Naive B cell (primary cell): ENCODE data around the gene ECE2. TPM values are rescaled to one million over a fixed set of nuclear protein-coding genes. Genes with fewer than 3 reads are reported as not detected.

Experiments
- ATAC-seq, 2 donors: fragments of 150-1000 bp; cut with Tn5 transposase; 2 replicates each; pipeline ENCODE4 v1.10.0; 2021; ENCODE audit warnings: low read depth in 2 of 2, mild to moderate bottlenecking in 2 of 2, moderate library complexity in 2 of 2
- DNase-seq: peaks from one replicate; pipeline ENCODE4 v3.0.0; 2022
- H3K27ac Mint-ChIP-seq, 6 donors: one replicate each; pipeline ENCODE4 v1.8.0; 2020 to 2022; ENCODE audit warnings: mild to moderate bottlenecking in 6 of 6, mixed read lengths in 6 of 6, moderate library complexity in 5 of 6, inconsistent platforms in 2 of 6
- H3K27me3 Mint-ChIP-seq, 3 donors: one replicate each; pipeline ENCODE4 v1.8.0; 2021 to 2022; ENCODE audit warnings: mixed read lengths in 3 of 3, mild to moderate bottlenecking in 1 of 3
- H3K36me3 Mint-ChIP-seq, 2 donors: one replicate each; pipeline ENCODE4 v1.8.0; 2020 to 2022; ENCODE audit warnings: mixed read lengths in 2 of 2, inconsistent platforms in 1 of 2, mild to moderate bottlenecking in 1 of 2
- H3K4me1 Mint-ChIP-seq, 3 donors: one replicate each; pipeline ENCODE4 v1.8.0; 2020 to 2022; ENCODE audit warnings: mixed read lengths in 3 of 3, inconsistent platforms in 1 of 3, mild to moderate bottlenecking in 1 of 3, moderate library complexity in 1 of 3
- H3K4me3 Mint-ChIP-seq, 8 donors: one replicate each; pipeline ENCODE4 v1.8.0; 2020 to 2022; ENCODE audit warnings: mild to moderate bottlenecking in 8 of 8, mixed read lengths in 8 of 8, moderate library complexity in 8 of 8, inconsistent platforms in 2 of 8
- H3K9me3 Mint-ChIP-seq, 7 donors: one replicate each; pipeline ENCODE4 v1.8.0; 2020 to 2022; ENCODE audit warnings: mixed read lengths in 7 of 7, mild to moderate bottlenecking in 5 of 7, inconsistent platforms in 2 of 7, moderate library complexity in 1 of 7
- polyA plus RNA-seq, 6 donors: library from polyadenylated mRNA; unstranded; fragments of 300-500 nt; fragmentation: Illumina TruSeq; gene quantifications; one replicate each; pipeline ENCODE4 v1.2.3, GENCODE V29; 2021; ENCODE audit warnings: low read depth in 6 of 6

Gene ECE2
- polyA plus RNA-seq, 6 donors from 2014 or later = not detected

DNA sequence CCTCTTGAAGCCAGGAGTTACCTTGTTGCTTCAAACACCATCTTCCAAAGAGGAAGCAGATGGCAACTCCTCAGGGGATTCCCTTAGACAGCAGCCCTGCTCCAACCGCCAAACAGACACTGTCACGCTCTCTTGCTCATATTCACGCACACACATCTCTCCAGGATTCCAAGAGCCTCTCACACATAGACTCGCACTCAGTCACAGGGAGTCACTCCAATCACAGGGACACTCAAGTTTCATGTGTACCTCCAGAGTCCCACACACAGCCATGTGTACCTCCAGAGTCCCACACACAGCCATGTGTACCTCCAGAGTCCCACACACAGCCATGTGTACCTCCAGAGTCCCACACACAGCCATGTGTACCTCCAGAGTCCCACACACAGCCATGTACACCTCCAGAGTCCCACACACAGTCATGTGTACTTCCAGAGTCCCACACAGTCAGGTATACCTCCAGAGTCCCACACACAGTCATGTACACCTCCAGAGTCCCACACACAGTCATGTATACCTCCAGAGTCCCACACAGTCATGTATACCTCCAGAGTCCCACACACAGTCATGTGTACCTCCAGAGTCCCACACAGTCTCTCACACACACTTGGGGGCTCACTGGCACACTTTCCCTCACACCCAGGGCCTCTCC is 40.3 kb upstream of the ECE2 start:
- H3K27ac Mint-ChIP-seq = no peak overlapping the region
- DNase-seq = no peak
- no peak overlapping the region for H3K4me3 Mint-ChIP-seq
- H3K4me1 Mint-ChIP-seq = peaks cover 8 to 9% (median 8%) of the 10 kb centered on the region in 3 donors
- H3K27me3 Mint-ChIP-seq = peaks cover 32 to 47% (median 40%) of the 10 kb centered on the region in 3 donors
- ATAC-seq = no peak
- H3K36me3 Mint-ChIP-seq = peaks cover 0 to 12% of the 10 kb centered on the region in 2 donors
- no peaks in the 10 kb centered on the region for H3K9me3 Mint-ChIP-seq

DNA sequence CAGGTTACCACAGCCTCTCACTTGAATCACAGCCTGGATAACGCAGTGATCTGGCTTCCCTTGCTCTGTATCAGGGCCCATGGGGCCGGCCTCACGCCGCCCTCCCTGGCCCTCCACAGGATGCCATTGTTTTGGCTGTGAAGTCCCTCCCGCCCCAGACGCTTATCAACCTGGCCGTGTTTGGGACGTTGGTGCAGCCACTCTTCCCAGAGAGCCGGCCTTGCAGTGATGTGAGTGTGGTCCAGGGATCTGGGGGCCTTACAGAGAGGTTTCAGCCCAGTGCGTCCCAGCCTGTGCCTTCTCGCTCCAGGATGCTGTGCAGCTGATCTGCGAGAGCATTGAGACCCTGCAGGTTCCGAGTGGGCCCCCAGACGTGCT is 39.8 kb upstream of the ECE2 start:
- Mint-ChIP-seq H3K27ac (no peak overlapping the region), H3K4me3 (no peak overlapping the region), H3K9me3 (no peaks in the 10 kb centered on the region), H3K27me3 (peaks cover 30 to 44% (median 37%) of the 10 kb centered on the region in 3 donors), H3K36me3 (peaks cover 0 to 11% of the 10 kb centered on the region in 2 donors), H3K4me1 (peaks cover 5 to 6% (median 6%) of the 10 kb centered on the region in 3 donors)
- no peak for DNase-seq
- ATAC-seq = no peak

GRCh38 chr3:184236636-184237035 is 39.2 kb upstream of the ECE2 start:
- Mint-ChIP-seq H3K27ac (no peak overlapping the region), H3K4me3 (no peak overlapping the region), H3K9me3 (no peaks in the 10 kb centered on the region), H3K36me3 (peaks cover 0 to 6% of the 10 kb centered on the region in 2 donors), H3K4me1 (no peaks in the 10 kb centered on the region), H3K27me3 (peaks cover 24 to 38% (median 30%) of the 10 kb centered on the region in 3 donors)
- ATAC-seq (no peak), DNase-seq (no peak)

DNA sequence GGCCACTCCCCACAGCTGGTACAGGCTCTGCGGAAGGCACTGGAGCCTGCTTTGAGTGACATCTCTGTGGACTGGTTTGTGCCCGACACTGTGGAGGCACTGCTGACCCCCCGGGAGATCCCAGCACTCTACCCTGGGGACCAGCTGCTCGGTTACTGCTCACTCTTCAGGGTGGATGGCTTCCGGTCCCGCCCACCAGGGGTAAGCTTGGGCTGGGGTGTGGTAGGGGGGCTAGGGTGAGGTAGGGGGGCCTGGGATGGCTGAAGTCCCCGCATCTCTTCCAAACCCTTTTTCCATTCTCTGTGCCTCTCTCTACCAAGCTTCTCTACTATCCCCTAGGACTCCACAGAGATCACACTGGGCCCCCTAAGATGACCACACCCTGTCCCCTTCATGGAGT is 38.6 kb upstream of the ECE2 start:
- ATAC-seq (no peak), DNase-seq (no peak)
- Mint-ChIP-seq H3K4me3 (no peak overlapping the region), H3K9me3 (no peaks in the 10 kb centered on the region), H3K36me3 (peaks cover 0 to 10% of the 10 kb centered on the region in 2 donors), H3K27me3 (peaks cover 18 to 32% (median 25%) of the 10 kb centered on the region in 3 donors), H3K4me1 (peaks cover 0 to 2% (median 0%) of the 10 kb centered on the region in 3 donors), H3K27ac (no peak overlapping the region)

GRCh38 chr3:184237807-184238206 is 38.0 kb upstream of the ECE2 start:
- Mint-ChIP-seq H3K4me1 (peaks cover 0 to 2% (median 0%) of the 10 kb centered on the region in 3 donors), H3K36me3 (peaks cover 5 to 10% of the 10 kb centered on the region in 2 donors), H3K27me3 (peaks cover 12 to 26% (median 19%) of the 10 kb centered on the region in 3 donors), H3K27ac (peak overlapping the region in 1 of 6 donors; percentile 20), H3K4me3 (no peak overlapping the region), H3K9me3 (no peaks in the 10 kb centered on the region)
- no peak for ATAC-seq
- no peak for DNase-seq

GRCh38 chr3:184238246-184238818 is 37.5 kb upstream of the ECE2 start:
- peak overlapping the region in 1 of 6 donors; percentile 20 for H3K27ac Mint-ChIP-seq
- ATAC-seq = no peak
- no peaks in the 10 kb centered on the region for H3K9me3 Mint-ChIP-seq
- DNase-seq = no peak
- H3K4me3 Mint-ChIP-seq = no peak overlapping the region
- peaks cover 0 to 2% (median 0%) of the 10 kb centered on the region in 3 donors for H3K4me1 Mint-ChIP-seq
- H3K27me3 Mint-ChIP-seq = peaks cover 9 to 21% (median 13%) of the 10 kb centered on the region in 3 donors
- peaks cover 10 to 13% of the 10 kb centered on the region in 2 donors for H3K36me3 Mint-ChIP-seq

- Mint-ChIP-seq H3K4me1 (peaks cover 0 to 2% (median 0%) of the 10 kb centered on the region in 3 donors), H3K9me3 (no peaks in the 10 kb centered on the region), H3K36me3 (peaks cover 10 to 13% of the 10 kb centered on the region in 2 donors), H3K27ac (no peak overlapping the region), H3K27me3 (peaks cover 4 to 14% (median 5%) of the 10 kb centered on the region in 3 donors), H3K4me3 (no peak overlapping the region)
- no peak for DNase-seq
- no peak for ATAC-seq
Observed at GRCh38 chr3:184239221-184239620, 36.6 kb upstream of the ECE2 start.

DNA sequence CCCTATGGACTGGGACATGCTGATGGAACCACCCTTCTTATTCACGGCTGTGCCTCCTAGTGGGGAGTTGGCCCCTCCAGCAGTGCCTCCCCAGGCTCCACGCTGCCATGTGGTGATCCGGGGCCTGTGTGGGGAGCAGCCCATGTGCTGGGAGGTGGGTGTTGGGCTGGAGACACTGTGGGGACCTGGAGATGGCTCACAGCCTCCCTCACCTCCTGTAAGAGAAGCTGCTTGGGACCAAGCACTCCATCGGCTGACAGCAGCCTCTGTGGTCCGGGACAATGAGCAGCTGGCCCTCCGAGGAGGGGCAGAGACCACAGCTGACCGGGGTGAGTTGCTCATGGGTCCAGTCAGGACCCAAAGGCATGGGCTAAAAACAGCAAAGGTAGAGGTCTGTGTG is 36.1 kb upstream of the ECE2 start:
- Mint-ChIP-seq H3K27me3 (peaks cover 4 to 14% (median 4%) of the 10 kb centered on the region in 3 donors), H3K9me3 (no peaks in the 10 kb centered on the region), H3K4me3 (no peak overlapping the region), H3K4me1 (peaks cover 4% of the 10 kb centered on the region in 3 donors), H3K27ac (no peak overlapping the region), H3K36me3 (peaks cover 10 to 18% of the 10 kb centered on the region in 2 donors)
- DNase-seq (no peak), ATAC-seq (no peak)

GRCh38 chr3:184240384-184241140 is 35.3 kb upstream of the ECE2 start:
- DNase-seq (no peak), ATAC-seq (no peak)
- H3K36me3 Mint-ChIP-seq = peaks cover 10 to 24% of the 10 kb centered on the region in 2 donors
- H3K27ac Mint-ChIP-seq = no peak overlapping the region
- peaks cover 0 to 11% (median 1%) of the 10 kb centered on the region in 3 donors for H3K27me3 Mint-ChIP-seq
- no peaks in the 10 kb centered on the region for H3K9me3 Mint-ChIP-seq
- H3K4me3 Mint-ChIP-seq = no peak overlapping the region
- peaks cover 6 to 9% (median 8%) of the 10 kb centered on the region in 3 donors for H3K4me1 Mint-ChIP-seq

DNA sequence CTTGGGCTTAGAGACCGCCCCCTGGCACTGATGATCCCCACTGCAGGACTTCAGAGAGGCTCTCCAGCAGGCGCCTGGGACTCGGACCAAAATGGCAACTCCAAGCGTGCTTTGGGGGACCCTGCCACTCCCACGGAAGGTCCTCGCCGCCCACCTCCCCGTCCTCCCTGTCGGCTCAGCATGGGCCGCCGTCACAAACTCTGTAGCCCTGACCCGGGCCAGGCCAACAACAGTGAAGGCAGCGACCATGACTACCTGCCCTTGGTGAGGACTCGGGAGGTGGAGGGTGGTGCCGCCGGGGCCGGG is 34.7 kb upstream of the ECE2 start:
- no peak for ATAC-seq
- H3K27ac Mint-ChIP-seq = no peak overlapping the region
- DNase-seq = no peak
- H3K4me3 Mint-ChIP-seq = no peak overlapping the region
- H3K36me3 Mint-ChIP-seq = peaks cover 13 to 30% of the 10 kb centered on the region in 2 donors
- H3K27me3 Mint-ChIP-seq = peaks cover 0 to 8% (median 0%) of the 10 kb centered on the region in 3 donors
- H3K4me1 Mint-ChIP-seq = peaks cover 6 to 13% (median 8%) of the 10 kb centered on the region in 3 donors
- no peaks in the 10 kb centered on the region for H3K9me3 Mint-ChIP-seq

GRCh38 chr3:184241447-184242296 is 34.1 kb upstream of the ECE2 start:
- ATAC-seq (peak; percentile 32 to 33), DNase-seq (no peak)
- H3K4me3 Mint-ChIP-seq = no peak overlapping the region
- no peaks in the 10 kb centered on the region for H3K9me3 Mint-ChIP-seq
- no peak overlapping the region for H3K27ac Mint-ChIP-seq
- peaks cover 8 to 15% (median 9%) of the 10 kb centered on the region in 3 donors for H3K4me1 Mint-ChIP-seq
- peaks cover 15 to 32% of the 10 kb centered on the region in 2 donors for H3K36me3 Mint-ChIP-seq
- peaks cover 0 to 8% (median 0%) of the 10 kb centered on the region in 3 donors for H3K27me3 Mint-ChIP-seq

GRCh38 chr3:184242297-184242685 is 33.5 kb upstream of the ECE2 start:
- no peak for DNase-seq
- H3K9me3 Mint-ChIP-seq = no peaks in the 10 kb centered on the region
- no peak for ATAC-seq
- no peak overlapping the region for H3K27ac Mint-ChIP-seq
- H3K4me3 Mint-ChIP-seq = peak overlapping the region in 2 of 8 donors; percentile 43 to 72
- H3K4me1 Mint-ChIP-seq = peaks cover 8 to 15% (median 10%) of the 10 kb centered on the region in 3 donors
- peaks cover 0 to 5% (median 0%) of the 10 kb centered on the region in 3 donors for H3K27me3 Mint-ChIP-seq
- H3K36me3 Mint-ChIP-seq = peaks cover 15 to 32% of the 10 kb centered on the region in 2 donors
